Peyer's patch (tissue), 4 donors: ENCODE measurements around the gene RFC1.

ENCODE experiments used
- CTCF ChIP-seq, 6 experiments: fragments of 450-650 bp in 4 of 6; fragments of 200-600 bp in 2 of 6; sonication (generic) in 1 of 6; IDR thresholded peaks; one replicate each; pipeline ENCODE4 v1.5.1; 2017 to 2019; ENCODE audit warnings: antibody characterized with exemption in 6 of 6, mild to moderate bottlenecking in 3 of 6, moderate library complexity in 1 of 6
- POLR2A ChIP-seq, 2 donors: fragments of 450-650 bp; IDR thresholded peaks; one replicate each; pipeline ENCODE4 v1.5.1; 2017; ENCODE audit warnings: antibody characterized with exemption in 2 of 2, mild to moderate bottlenecking in 2 of 2, moderate library complexity in 2 of 2

GRCh38 chr4:39348371-39349315 lies 17.5 kb downstream of the RFC1 start:
- no peak for TF ChIP-seq CTCF (IDR thresholded peaks at IDR 0.05)
- TF ChIP-seq POLR2A (IDR thresholded peaks at IDR 0.05) = no peak
